Fibroblast of the aortic adventitia (primary cell): Measurements from ENCODE around the gene OPRM1. TPM values are rescaled to one million over a fixed set of nuclear protein-coding genes. Genes with fewer than 3 reads are reported as not detected.

Source experiments
- DNase-seq: peaks from one replicate; pipeline ENCODE4 v3.0.0-alpha.2; 2010; ENCODE audit warnings: low read depth
- H3K4me3 ChIP-seq: 2 replicates; pipeline ENCODE4 v1.5.1; 2011; ENCODE audit warnings: low read depth, mild to moderate bottlenecking, control low read depth, low read length, moderate library complexity
- total RNA-seq: library from RNA; depleted of rRNA; stranded (reverse); fragments of >200 nt; gene quantifications from 2 replicates; pipeline ENCODE4 v1.2.3, GENCODE V29; 2012; ENCODE audit warnings: low replicate concordance
- TF ChIP-seq, protein P1 (sequence below): IDR thresholded peaks from 2 replicates; pipeline ENCODE4 v1.5.1; 2011; ENCODE audit warnings: mild to moderate bottlenecking, low read length, control low read depth, inconsistent platforms; ENCODE audit not compliant: insufficient read depth

OPRM1 gene
- total RNA-seq, 1 donor = not detected

DNA sequence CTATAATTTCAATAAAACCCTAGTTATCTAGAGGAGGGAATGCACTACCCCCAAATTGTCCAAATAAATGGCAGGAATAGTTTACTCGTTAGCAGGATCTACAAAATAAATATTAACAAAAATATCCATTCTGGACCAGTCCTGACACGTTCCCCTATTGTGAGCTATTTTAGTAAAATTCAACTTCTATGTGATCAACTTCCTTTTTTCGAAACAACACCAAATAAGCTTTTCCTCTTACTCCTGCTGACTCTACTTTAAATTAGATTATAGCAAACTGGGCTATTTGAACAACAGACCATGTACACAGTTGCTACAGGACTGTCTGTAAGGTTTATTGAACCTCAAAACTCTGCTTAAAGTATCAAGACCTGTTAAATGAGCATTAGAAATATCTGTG, 163.3 kb downstream of the OPRM1 start:
- no peak overlapping the region for H3K4me3 ChIP-seq
- TF ChIP-seq, protein P1, sequence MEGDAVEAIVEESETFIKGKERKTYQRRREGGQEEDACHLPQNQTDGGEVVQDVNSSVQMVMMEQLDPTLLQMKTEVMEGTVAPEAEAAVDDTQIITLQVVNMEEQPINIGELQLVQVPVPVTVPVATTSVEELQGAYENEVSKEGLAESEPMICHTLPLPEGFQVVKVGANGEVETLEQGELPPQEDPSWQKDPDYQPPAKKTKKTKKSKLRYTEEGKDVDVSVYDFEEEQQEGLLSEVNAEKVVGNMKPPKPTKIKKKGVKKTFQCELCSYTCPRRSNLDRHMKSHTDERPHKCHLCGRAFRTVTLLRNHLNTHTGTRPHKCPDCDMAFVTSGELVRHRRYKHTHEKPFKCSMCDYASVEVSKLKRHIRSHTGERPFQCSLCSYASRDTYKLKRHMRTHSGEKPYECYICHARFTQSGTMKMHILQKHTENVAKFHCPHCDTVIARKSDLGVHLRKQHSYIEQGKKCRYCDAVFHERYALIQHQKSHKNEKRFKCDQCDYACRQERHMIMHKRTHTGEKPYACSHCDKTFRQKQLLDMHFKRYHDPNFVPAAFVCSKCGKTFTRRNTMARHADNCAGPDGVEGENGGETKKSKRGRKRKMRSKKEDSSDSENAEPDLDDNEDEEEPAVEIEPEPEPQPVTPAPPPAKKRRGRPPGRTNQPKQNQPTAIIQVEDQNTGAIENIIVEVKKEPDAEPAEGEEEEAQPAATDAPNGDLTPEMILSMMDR = no peak
- no peak for DNase-seq

DNA sequence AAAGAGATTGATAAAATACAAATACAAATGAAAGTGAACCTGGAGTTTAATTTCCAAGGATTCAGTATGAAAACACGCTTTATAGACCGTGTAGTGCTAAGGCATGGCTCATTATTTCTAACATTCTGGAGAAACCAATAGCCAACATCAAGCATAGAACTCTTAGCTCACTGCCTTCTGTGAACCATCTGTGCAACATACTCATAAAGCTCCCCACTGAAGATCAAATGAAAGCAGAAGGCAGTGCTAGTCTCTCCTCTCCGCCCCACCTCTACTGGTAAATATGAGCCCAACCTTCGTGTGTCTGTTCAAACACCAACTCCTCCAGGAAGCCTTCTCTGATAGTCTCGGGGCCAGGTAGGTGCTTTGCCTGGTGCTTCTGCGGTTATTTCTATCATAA, 163.9 kb downstream of the OPRM1 start:
- TF ChIP-seq, protein P1 = no peak
- no peak for DNase-seq

DNA sequence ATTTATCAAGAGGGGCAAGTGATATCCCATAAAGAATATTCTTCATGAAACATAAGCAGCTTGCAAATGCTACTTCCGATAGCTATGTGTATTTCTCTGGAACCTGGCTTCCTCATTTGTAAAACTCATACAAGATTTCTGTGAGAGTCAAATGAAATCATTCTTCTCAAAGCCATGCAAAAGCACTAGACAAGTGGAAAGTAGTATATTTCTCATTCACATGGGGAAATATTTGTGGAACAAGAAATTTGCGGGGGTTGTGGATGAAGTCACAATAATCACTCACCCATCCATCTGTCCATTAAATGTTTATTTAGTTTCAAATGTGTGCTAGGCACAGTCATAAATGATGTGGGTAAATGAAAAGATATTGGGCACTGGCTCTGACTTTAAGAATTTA, 167.1 kb downstream of the OPRM1 start:
- TF ChIP-seq, protein P1 = no peak

More for the DNA sequence above, 163.9 kb downstream of the OPRM1 start:
- H3K4me3 ChIP-seq = no peak overlapping the region

DNA sequence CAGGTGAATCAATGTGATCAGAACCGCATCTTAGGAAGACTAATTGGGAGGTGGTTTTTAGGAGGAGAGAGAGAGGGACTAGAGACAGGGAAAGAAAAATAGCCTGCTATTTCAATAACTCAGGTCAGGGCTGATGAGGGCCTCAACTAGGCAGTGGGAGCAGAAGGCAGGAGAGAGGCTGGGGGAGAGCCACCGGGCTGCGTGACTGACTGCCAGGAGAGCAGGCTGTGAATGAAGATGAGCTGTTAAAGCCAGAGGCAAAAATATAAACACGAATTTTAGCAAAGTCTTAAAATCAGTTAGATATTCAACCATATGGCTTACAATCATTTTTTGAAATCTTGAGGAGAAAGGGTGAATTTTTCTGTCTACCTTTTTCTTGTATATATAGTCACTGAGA, 168.0 kb downstream of the OPRM1 start:
- DNase-seq = no peak
- H3K4me3 ChIP-seq = no peak overlapping the region
- TF ChIP-seq, protein P1 = no peak

More for the DNA sequence above, 167.1 kb downstream of the OPRM1 start:
- no peak overlapping the region for H3K4me3 ChIP-seq
- DNase-seq = no peak

DNA sequence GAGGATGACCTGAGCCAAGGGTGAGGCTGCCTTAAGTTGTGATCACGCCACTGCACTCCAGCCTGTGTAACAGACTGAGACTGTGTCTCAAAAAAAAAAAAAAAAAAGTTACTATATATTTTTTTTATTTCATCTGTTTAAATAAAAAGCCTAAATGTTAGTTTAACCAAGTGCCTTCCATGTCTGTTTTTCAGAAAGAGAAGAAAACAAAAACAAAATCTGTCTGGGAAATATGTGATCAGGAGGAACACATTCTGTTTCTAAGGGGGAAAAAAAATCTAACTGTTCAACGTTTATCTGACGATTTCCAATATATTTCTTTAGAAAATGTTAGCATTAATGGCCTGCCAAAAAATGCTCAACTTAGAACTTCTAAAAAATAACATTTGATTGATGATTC, 170.5 kb downstream of the OPRM1 start:
- no peak for DNase-seq
- no peak overlapping the region for H3K4me3 ChIP-seq
- TF ChIP-seq, protein P1 = no peak

DNA sequence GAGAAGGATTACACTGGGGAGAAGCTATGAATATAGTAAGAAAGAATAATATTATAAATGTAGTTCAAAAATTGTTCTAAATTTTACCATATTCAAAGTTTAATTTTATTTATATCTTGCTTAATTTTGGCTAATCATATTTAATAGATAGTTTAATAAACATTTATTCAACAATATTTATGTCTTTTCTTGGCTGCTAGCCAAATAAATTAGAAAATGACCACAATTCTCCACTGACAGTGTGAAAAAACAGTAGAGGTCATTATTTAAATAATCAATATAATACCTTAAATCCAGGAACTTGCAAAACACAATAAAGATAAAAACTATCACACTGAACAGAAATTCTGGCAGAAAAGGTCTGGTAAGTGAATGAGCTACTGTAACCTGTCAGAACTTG, 171.6 kb downstream of the OPRM1 start:
- no peak overlapping the region for H3K4me3 ChIP-seq
- no peak for DNase-seq
- TF ChIP-seq, protein P1 = no peak

DNA sequence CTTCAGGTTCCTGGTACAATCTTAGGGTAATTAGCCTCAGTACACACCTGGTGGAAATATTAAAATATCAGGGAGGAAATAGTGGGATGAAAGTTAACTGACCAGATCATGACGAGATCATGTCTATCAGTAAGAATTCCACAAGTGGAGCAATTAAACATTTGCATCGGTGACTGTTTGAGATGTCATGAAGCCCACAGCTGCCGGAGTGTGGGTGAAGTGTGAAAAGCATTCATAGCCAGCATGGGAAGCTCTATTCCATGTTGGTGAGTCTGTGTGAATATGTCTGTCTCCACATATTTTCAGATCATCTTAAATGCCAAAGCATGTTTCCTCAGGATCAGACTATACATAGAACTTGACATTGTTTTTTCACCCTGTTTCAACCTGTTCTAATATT, 174.7 kb downstream of the OPRM1 start:
- DNase-seq = no peak
- no peak overlapping the region for H3K4me3 ChIP-seq
- TF ChIP-seq, protein P1 = no peak
